GM10248 (cell line): ENCODE results near the gene MAML3.

ENCODE experiments used
- CTCF ChIA-PET: fragments of 300-600 bp; sonication (Branson Sonifier 250); formaldehyde crosslinking; extraction: SDS; loops from one replicate; lab custom pipeline; 2021; ENCODE audit warnings: antibody characterized with exemption; lab: Yijun Ruan, JAX
- POLR2A ChIA-PET: fragments of 350-650 bp; sonication (Branson Sonifier 250); formaldehyde crosslinking; extraction: SDS; loops from one replicate; lab custom pipeline; 2020; ENCODE audit warnings: antibody characterized with exemption; lab: Yijun Ruan, JAX
- DNase-seq: peaks from one replicate; pipeline ENCODE4 v3.0.0; 2012; ENCODE audit errors: extremely low spot score
- CTCF ChIP-seq: IDR thresholded peaks from 2 replicates; pipeline ENCODE4 v1.5.1; 2012; ENCODE audit warnings: mild to moderate bottlenecking, low read depth; ENCODE audit errors: extremely low read depth, missing control alignments, control extremely low read depth

The MAML3 gene

GRCh38 chr4:139933541-139933940 is 220.4 kb downstream of the MAML3 start:
- no peak for DNase-seq
- no peak for TF ChIP-seq CTCF
- ChIA-PET POLR2A (no interaction called here), CTCF (no interaction called here)

GRCh38 chr4:139933104-139933503 is 220.9 kb downstream of the MAML3 start:
- CTCF ChIA-PET, result no interaction called here

GRCh38 chr4:139924782-139925181 is 229.2 kb downstream of the MAML3 start:
- DNase-seq, result no peak
- no peak for TF ChIP-seq CTCF
- ChIA-PET CTCF (no interaction called here), POLR2A (no interaction called here)

More at GRCh38 chr4:139933104-139933503, 220.9 kb downstream of the MAML3 start:
- POLR2A ChIA-PET, result no interaction called here
- DNase-seq, result no peak
- no peak for TF ChIP-seq CTCF

GRCh38 chr4:139922406-139923024 is 231.5 kb downstream of the MAML3 start:
- DNase-seq, result no peak
- POLR2A ChIA-PET, result no interaction called here
- TF ChIP-seq CTCF, result no peak
- CTCF ChIA-PET, result interaction anchor here (1.4 kb wide), 1 partner anchor 39 kb away, joined by 3 read pairs; no protein-coding TSS in a partner anchor

GRCh38 chr4:139921429-139922184 is 232.4 kb downstream of the MAML3 start:
- DNase-seq, result no peak
- POLR2A ChIA-PET, result no interaction called here

More at GRCh38 chr4:139921429-139922184, 232.4 kb downstream of the MAML3 start:
- CTCF ChIA-PET, result interaction anchor here (1.0 to 1.4 kb wide), 2 partner anchors 37 to 38 kb away, joined by 3 read pairs; no protein-coding TSS in a partner anchor
- no peak for TF ChIP-seq CTCF
